Esophagus (tissue), 2 donors: Measurements from ENCODE around the gene NPLOC4. TPM values are rescaled to one million over a fixed set of nuclear protein-coding genes. Genes with fewer than 3 reads are reported as not detected.

Source experiments
- H3K27ac ChIP-seq, 2 donors: one replicate each; pipeline ENCODE4 v1.5.1; 2013; ENCODE audit warnings: low read depth in 2 of 2, mild to moderate bottlenecking in 2 of 2, inconsistent platforms in 1 of 2, low read length in 1 of 2, moderate library complexity in 1 of 2
- H3K27me3 ChIP-seq, 2 donors: one replicate each; pipeline ENCODE4 v1.6.1; 2013; ENCODE audit warnings: low read length in 2 of 2, control low read depth in 1 of 2, mild to moderate bottlenecking in 1 of 2; ENCODE audit not compliant: insufficient read depth in 2 of 2, control insufficient read depth in 1 of 2
- H3K36me3 ChIP-seq, 2 donors: one replicate each; pipeline ENCODE4 v1.6.1; 2013; ENCODE audit warnings: low read length in 1 of 2; ENCODE audit not compliant: control insufficient read depth in 2 of 2, insufficient read depth in 2 of 2
- H3K4me1 ChIP-seq, 2 donors: one replicate each; pipeline ENCODE4 v1.6.1; 2013; ENCODE audit warnings: low read length in 1 of 2; ENCODE audit not compliant: control insufficient read depth in 2 of 2, insufficient read depth in 2 of 2
- H3K4me3 ChIP-seq, 2 donors: one replicate each; pipeline ENCODE4 v1.5.1; 2013; ENCODE audit warnings: low read length in 2 of 2, mild to moderate bottlenecking in 2 of 2, low read depth in 1 of 2, moderate library complexity in 1 of 2
- H3K9me3 ChIP-seq, 2 donors: one replicate each; pipeline ENCODE4 v1.6.1; 2013; ENCODE audit warnings: mild to moderate bottlenecking in 2 of 2, low read depth in 1 of 2, low read length in 1 of 2, moderate library complexity in 1 of 2; ENCODE audit not compliant: control insufficient read depth in 2 of 2, insufficient read depth in 1 of 2
- WGBS, 2 donors: extraction: QIAGEN DNeasy Blood & Tissue Kit; methylation state at CpG; one replicate each; pipeline ENCODE4 v1.1.7; 2013; 5-methylcytosine and 5-hydroxymethylcytosine counted together
- polyA plus RNA-seq, 2 donors: library from polyadenylated mRNA; stranded (reverse); fragments of 200-250 nt; gene quantifications; one replicate each; pipeline ENCODE4 v1.2.3, GENCODE V29; 2013
- donor health status: healthy with polysubstance abuse.
- donor health status: Bipolar disorder and iron deficiency.

NPLOC4 gene
- 10 to 100 TPM; 30.6 to 38.8 TPM for polyA plus RNA-seq

DNA sequence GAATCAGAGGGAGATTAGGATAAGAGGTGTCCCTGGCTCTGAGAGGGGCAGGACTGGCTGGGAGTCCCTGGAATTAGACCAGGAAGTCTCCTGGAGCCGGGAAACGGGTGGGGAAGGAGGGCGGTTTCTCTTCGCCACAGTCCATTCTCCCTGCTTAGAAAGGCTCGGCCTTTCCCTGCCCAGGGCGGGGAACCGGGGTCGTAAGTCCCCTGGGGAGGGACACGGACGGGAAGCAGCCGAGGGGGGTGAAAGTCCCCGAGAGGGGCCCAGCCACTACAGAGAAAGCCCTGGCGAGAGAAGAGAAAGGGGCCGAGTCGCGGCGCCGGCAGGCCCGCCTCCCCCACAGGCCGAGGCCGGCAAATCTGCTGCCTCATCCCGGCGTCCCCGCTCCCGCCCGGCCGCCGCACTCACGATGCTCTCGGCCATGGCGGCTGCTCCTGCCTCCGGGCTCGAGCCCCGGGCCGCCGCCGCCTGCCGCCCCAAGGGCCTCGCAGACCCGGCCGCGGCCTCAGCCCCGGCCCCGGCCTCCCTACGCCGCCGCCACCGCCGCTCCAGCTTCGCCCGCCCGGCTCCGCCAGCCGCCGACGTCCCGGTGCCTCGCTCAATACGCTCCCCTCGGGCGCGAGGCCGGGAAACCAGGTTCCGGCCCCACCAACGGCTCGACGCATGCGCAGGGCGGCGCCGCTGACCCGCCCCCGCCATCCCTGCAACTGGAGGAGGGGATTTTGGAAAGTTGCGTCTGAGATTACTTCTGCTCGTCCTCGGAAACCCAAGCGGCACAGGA, at the start of gene NPLOC4, which contains the start of gene TSPAN10:
Gene NPLOC4 (minus strand): TSS at position 608 of the 784 bp plus-strand sequence. CDS start 182 bp downstream, at position 426.
Gene TSPAN10 (plus strand): TSS at position 692 of the 784 bp plus-strand sequence. CDS start 5,217 bp downstream, outside the sequence.
- H3K27ac ChIP-seq = peak within 1 kb of the TSS; percentile 96 to 97
- 0 to 1% methylated on average over 66 to 77 of the region's 77 CpGs for WGBS, 2 donors

DNA sequence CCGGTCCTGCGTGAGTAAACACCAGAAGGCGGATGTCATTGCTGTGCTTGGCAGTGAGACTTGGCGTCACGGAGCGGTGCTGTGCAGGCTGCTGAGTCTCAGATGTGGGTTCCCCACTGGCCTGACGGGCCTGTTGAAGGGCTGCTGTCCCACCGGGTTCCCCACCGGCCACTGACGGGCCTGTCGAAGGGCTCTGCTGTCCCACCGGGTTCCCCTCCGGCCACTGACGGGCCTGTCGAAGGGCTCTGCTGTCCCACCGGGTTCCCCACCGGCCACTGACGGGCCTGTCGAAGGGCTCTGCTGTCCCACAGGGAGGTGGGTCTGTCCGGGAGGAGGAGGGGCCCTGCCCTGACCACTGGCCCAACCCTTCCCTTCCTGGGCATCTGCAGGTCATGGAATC, 49.7 kb upstream of the NPLOC4 start:
- no peak overlapping the region for H3K4me3 ChIP-seq
- H3K9me3 ChIP-seq = no peaks in the 10 kb centered on the region
- H3K36me3 ChIP-seq = peaks cover 14 to 56% of the 10 kb centered on the region in 2 donors
- no peak overlapping the region for H3K27ac ChIP-seq
- peaks cover 7 to 25% of the 10 kb centered on the region in 2 donors for H3K4me1 ChIP-seq
- H3K27me3 ChIP-seq = no peaks in the 10 kb centered on the region
- WGBS, 2 donors = 93 to 95% methylated on average over 20 of the region's 20 CpGs

More for the DNA sequence above, at the start of gene NPLOC4, which contains the start of gene TSPAN10:
- peaks cover 0 to 3% of the 10 kb centered on the region in 2 donors for H3K4me1 ChIP-seq
- no peaks in the 10 kb centered on the region for H3K9me3 ChIP-seq
- H3K4me3 ChIP-seq = peak within 1 kb of the TSS; percentile 76 to 96
- H3K27me3 ChIP-seq = no peaks in the 10 kb centered on the region
- H3K36me3 ChIP-seq = no peaks in the 10 kb centered on the region

DNA sequence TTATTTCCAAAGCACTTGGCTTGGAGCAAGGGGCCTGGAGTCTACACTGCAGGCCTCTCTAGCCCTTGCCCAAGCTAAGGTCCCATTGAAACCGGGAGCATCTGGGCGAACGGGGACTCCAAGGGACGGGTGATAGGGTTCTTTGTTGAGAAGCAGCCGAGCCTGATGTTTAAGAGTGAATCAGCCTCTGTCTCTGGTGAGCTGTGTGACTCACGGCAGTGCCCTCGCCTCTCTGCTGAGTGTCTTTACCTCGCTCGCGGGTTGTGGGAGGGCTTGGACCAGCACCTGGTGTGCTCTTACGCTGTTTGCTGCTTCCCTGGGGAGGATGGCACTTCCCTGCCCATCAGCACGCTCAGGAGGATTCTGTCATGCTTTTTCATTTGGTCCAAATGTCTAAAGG, 48.2 kb upstream of the NPLOC4 start:
- 44 to 50% methylated on average over 12 of the region's 12 CpGs for WGBS, 2 donors
- peaks cover 6 to 25% of the 10 kb centered on the region in 2 donors for H3K4me1 ChIP-seq
- H3K27ac ChIP-seq = peak overlapping the region; percentile 91 to 96
- peaks cover 5 to 43% of the 10 kb centered on the region in 2 donors for H3K36me3 ChIP-seq
- H3K27me3 ChIP-seq = no peaks in the 10 kb centered on the region
- peak overlapping the region; percentile 87 to 97 for H3K4me3 ChIP-seq
- no peaks in the 10 kb centered on the region for H3K9me3 ChIP-seq

DNA sequence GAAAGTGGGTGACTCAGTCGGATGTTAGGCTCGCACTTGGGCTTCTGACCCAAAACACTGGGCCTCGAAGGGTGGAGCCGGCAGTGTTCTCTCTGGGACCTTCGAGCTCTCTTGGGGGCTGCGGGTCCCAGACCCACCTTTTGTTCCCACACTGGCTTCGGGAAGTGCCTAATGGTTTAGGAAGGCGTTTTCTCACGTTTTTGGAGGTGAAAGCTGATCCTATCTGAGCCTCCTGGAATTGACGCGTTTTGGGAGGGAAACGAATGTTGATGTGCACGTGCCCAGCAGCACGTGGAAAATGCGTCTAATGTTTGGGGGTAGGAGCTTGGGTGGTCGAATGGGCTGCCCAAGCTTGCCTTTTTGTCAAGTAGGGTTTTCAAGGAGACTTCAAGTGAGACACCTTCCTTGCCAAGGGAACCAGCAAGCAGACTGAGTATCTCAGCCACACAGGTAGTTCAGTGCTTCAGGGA, 47.6 kb upstream of the NPLOC4 start:
- WGBS, 2 donors = 2% methylated on average over 16 of the region's 16 CpGs
- H3K27ac ChIP-seq = peak overlapping the region; percentile 91 to 96
- no peaks in the 10 kb centered on the region for H3K9me3 ChIP-seq
- peaks cover 2 to 25% of the 10 kb centered on the region in 2 donors for H3K4me1 ChIP-seq
- peak overlapping the region; percentile 87 to 97 for H3K4me3 ChIP-seq
- H3K27me3 ChIP-seq = no peaks in the 10 kb centered on the region
- peaks cover 0 to 36% of the 10 kb centered on the region in 2 donors for H3K36me3 ChIP-seq

DNA sequence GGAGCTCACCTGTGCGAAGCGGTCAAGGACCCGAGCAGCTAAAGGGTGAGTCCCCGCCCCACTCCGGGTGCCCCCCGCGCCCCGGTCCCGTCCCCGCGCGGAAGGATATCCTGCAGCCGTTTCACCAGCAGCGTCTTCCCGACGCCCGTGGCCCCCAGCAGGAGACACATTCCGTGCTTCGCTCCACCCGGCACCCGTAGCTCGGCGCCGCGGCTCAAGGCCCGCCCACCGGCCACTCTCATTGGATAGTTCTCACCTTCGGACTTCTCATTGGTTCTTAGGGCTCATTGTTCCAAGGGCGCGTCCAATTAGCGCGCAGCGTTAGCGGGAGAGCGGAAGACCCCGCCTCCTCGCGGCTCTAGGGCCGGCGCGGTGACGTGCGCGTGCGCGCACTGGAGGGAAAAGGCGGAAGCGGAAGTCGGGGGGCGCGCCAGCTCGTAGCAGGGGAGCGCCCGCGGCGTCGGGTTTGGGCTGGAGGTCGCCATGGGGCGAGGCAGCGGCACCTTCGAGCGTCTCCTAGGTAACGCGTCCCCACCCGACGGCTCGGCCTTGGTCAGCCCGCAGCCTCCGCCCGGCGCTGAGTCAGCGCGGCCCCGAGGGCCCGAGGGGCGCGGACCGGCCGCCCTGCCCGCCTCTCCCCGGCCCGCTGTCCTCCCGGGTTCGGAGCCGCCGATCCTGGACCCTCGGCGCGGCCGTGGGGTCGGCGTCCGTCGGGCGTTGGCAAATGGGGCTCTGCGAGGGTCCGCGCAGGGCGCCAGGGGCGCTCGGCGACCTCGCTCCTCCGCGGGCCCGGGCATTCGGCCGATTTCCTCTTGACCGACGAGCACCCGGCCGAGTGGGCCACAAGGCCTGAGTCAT, 46.9 kb upstream of the NPLOC4 start, which contains the start of the genes ARL16 and HGS:
Gene ARL16 (minus strand): TSS at position 214 of the 858 bp plus-strand sequence. CDS start 44 bp downstream, at position 170.
Gene HGS (plus strand): TSS at position 428 of the 858 bp plus-strand sequence. CDS start 56 bp downstream, at position 484.
- Histone ChIP-seq H3K27ac (peak within 1 kb of the TSS; percentile 91 to 96), H3K9me3 (no peaks in the 10 kb centered on the region), H3K4me1 (peaks cover under 1 to 22% of the 10 kb centered on the region in 2 donors), H3K36me3 (peaks cover 0 to 30% of the 10 kb centered on the region in 2 donors), H3K27me3 (no peaks in the 10 kb centered on the region), H3K4me3 (peak within 1 kb of the TSS; percentile 87 to 97)
- whole genome bisulfite sequencing, 2 donors = 1% methylated on average over 108 to 112 of the region's 112 CpGs

DNA sequence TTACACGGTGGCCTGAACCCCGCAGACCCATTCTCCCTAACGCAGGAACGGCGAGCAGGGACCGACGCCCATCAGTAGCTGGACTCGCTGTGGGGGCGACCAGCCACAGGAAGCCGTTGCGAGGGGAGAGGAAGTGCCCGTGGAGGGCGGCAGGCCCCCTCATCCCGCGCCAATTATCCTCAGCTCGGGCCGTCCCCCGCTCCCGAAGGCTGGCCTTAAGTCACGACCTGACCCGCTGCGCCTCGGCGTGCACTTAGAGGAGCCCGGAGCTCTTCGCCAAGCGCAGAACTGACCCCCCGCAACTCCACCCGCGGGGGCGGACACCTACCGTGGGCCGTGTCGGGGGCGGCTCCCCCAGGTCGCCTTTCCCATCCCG, 46.3 kb upstream of the NPLOC4 start:
- peak overlapping the region; percentile 87 to 97 for H3K4me3 ChIP-seq
- H3K27ac ChIP-seq = peak overlapping the region; percentile 64 to 73
- WGBS, 2 donors = 0 to 1% methylated on average over 33 to 37 of the region's 37 CpGs
- no peaks in the 10 kb centered on the region for H3K9me3 ChIP-seq
- peaks cover 0 to 18% of the 10 kb centered on the region in 2 donors for H3K4me1 ChIP-seq
- no peaks in the 10 kb centered on the region for H3K27me3 ChIP-seq
- peaks cover 0 to 24% of the 10 kb centered on the region in 2 donors for H3K36me3 ChIP-seq

DNA sequence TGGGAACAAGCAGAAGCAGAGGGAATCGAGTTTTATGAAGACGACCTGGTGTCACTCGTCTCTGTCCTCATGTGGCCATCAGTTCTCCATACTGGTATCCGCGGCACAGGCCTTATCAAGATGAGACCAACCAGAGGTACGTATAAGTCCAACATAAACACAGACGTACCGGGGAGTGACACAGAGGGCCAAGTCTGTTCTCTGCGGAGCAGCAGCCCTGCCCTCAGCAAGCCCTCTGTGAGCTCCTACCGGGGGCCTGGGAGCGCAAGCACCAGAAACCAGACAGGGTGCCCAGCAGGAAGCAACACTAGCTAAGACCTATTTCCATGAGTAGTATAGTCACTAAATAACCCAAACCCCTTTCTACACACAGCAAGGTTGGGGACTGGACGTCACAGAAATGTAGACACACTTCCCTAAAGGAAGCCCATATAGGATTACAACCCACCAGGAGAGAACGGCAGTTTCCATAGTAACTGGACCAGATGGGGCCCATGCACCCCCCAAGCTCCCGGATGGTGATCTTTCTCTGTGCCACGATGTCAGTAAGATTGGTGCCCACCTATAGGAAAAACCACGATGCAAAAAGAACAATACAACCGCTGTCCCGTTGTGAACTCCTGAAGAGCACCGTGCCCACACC, 45.8 kb upstream of the NPLOC4 start:
- H3K4me3 ChIP-seq = peak overlapping the region; percentile 87 to 97
- H3K9me3 ChIP-seq = no peaks in the 10 kb centered on the region
- peak overlapping the region in 1 of 2 donors; percentile 73 for H3K27ac ChIP-seq
- H3K36me3 ChIP-seq = peaks cover 0 to 19% of the 10 kb centered on the region in 2 donors
- H3K27me3 ChIP-seq = no peaks in the 10 kb centered on the region
- peaks cover 0 to 18% of the 10 kb centered on the region in 2 donors for H3K4me1 ChIP-seq
- WGBS, 2 donors = 38 to 39% methylated on average over 19 of the region's 19 CpGs

DNA sequence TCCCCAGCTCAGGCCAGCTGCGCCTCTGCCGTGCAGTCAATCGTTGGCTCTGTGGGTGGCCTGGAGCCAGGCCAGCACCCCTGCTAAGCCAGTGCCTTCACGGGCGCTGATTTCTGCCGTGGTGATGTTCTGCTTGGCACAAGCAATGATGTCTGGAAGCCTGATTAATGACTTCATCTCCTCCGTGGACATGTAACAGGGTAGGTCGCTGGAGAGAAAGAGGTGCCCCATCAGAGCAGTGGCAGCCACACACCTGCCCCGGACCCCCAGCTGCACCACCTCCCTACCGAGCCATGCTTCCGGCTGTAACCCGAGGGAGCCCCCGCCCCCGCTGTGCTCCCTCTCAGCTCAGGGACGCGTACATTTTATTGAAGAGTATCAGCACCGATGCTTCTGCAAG, 44.8 kb upstream of the NPLOC4 start:
- H3K4me3 ChIP-seq = no peak overlapping the region
- peaks cover 0 to 18% of the 10 kb centered on the region in 2 donors for H3K4me1 ChIP-seq
- no peak overlapping the region for H3K27ac ChIP-seq
- H3K9me3 ChIP-seq = no peaks in the 10 kb centered on the region
- peaks cover 0 to 10% of the 10 kb centered on the region in 2 donors for H3K36me3 ChIP-seq
- H3K27me3 ChIP-seq = no peaks in the 10 kb centered on the region
- WGBS, 2 donors = 63 to 72% methylated on average over 17 of the region's 17 CpGs
